ENCODE data around the gene TSPAN18.

Gene TSPAN18

DNA sequence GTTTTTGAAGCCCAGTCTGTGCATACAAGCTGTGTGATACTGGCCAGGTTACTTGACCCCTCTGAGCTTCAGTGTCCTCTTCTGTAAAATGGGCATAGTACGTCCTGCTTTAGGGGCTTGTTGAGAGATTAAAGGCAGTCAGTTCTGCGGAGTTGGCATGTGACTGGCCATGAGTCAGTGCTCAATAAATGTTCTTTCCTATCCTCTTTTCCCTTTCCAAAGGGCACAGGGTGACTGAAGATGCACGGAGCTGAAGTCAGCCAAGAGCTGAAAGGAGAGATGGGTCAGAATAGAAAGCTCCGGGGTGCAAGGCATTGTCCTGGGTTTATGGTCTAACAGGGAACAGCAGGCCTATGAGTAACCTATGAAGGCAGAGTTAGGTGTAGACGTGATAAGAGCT is 175.0 kb downstream of the TSPAN18 start:
- no peak for DNase-seq

GRCh38 chr11:44903035-44903434 is 176.3 kb downstream of the TSPAN18 start:
- no peak for DNase-seq

DNA sequence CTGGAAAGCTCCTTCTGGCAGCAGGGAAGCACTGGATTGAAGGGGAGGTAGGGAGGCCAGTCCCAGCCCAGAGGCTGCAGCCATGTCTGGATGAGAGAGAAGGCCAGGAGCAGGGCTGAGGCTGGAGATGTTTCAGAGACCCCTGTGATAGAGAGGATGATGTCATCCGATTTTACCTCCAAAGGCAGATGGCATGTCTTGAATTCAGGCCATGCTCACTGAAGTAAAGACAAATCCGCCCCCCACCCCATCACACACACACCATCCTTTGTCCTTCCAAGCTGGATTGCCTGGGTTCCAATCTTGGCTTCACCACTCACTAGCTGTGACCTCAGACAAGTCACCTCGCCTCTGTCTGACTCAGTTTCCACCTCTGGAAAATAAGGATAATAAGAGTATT is 176.8 kb downstream of the TSPAN18 start:
- DNase-seq: no peak

DNA sequence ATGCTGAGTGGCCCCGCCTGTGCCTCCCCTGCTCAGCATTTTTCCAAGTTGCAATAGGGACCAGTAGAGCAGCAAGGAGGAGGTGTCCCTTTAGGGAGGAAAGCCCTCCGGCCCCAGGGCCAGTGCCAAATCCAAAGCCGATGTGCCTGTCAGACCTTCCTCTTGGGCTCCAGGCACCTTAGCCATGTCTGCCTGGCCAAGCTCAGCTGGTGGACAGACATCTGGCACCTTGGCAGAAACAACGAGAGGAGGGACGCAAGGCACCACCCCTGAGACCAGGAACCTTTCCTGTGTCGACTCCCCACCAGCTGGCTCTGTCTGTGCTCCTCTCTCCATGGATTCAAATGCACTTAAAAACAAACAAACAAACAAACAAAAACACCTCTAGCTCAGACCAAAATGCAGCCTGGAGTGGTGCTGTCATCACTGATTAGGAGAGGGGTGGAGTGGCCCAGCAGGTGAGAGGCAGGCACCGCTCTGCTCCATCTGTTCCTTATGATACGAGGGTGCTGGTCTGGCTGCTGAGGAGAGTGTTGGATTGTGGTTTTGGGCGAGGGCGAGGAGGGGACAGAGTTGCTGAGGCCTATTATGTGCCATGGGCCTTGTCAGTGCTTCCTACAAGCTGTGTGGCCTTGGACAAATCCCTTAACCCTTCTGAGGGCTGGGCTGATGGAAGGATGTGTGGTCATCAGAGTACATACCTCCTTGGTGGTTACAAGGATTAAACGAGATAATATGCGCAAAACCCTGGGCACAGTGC is 177.7 kb downstream of the TSPAN18 start:
- DNase-seq: no peak

GRCh38 chr11:44905131-44905866 is 178.5 kb downstream of the TSPAN18 start:
- DNase-seq: no peak

GRCh38 chr11:44906649-44907048 is 179.9 kb downstream of the TSPAN18 start:
- no peak for DNase-seq

GRCh38 chr11:44909557-44909956 is 182.8 kb downstream of the TSPAN18 start:
- no peak for DNase-seq

DNA sequence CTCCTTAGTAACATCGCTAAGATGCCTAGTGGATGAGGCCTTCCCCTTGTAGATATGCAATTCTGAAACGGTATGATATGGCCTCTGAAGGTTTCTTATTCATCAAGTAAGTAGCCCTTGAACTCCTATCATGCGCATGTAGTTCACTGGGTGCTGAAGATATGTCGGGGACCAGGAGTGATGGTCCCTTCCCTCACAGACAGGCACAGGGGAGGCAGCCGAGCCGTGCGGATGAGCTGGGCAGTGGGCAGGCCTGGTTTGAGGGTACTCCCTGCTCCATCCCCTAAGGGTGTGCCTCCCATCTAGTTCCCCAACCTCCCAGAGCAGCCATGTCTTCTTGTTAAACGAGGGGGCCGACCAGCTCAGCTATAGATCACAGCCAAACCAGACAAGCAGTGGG is 183.8 kb downstream of the TSPAN18 start:
- DNase-seq: no peak

GRCh38 chr11:44911029-44911814 is 184.5 kb downstream of the TSPAN18 start:
- peak; percentile 83 for DNase-seq

DNA sequence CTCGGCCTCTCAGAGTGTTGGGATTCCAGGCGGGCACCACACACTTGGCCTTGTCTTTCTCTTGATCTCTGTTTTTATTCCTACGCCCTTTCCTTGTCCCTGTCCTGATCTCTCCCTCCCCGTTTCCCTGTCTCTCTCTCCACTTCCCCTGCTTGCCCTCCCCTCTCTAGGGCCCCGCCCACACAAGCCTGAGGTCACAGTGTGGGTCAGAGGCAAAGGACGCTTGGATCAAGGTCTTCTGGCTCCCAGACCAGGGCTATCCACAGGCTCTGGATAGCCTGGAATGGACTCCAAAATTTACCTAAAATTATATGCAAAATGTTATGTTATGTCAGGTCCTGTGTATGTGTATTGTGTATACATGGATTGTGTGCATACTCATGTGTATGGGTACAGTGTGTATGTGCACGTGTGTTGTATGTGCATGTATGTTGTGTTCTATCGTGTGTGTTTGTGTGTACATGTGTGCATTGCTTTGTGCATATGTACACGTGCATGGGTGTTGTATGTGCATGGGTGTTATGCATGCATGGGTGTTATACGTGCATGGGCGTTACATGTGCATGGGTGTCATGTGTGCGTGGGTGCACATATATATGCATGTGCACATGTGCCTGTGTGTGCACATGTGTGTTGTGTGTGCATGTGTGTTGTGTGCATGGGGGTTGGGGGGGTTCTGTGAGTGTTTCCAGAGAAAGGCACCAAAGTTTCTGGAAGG is 185.7 kb downstream of the TSPAN18 start:
- DNase-seq: no peak

GRCh38 chr11:44913502-44913901 is 186.7 kb downstream of the TSPAN18 start:
- DNase-seq: no peak

GRCh38 chr11:44914105-44914504 is 187.3 kb downstream of the TSPAN18 start:
- no peak for DNase-seq

GRCh38 chr11:44915004-44915403 is 188.2 kb downstream of the TSPAN18 start:
- DNase-seq: no peak

DNA sequence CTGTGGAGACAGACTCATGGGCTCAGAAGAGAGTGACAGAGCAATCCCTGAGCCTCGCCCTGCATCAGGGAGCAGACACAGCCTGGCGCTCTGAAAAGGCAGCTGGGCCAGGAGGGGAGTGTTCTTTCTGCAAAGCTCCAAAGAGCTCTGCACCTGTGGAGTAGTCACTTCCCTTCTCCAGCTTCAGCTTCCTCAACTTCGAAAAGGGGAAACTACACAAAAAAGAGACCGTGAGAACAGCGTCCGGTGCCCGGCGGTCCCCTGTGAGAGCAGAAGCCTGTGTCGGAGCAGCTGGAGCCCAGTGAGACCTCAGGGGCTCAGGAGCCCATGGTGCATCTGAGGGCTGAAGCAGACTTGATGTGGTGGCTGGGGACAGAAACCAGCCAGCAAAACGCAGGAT is 188.9 kb downstream of the TSPAN18 start:
- no peak for DNase-seq

DNA sequence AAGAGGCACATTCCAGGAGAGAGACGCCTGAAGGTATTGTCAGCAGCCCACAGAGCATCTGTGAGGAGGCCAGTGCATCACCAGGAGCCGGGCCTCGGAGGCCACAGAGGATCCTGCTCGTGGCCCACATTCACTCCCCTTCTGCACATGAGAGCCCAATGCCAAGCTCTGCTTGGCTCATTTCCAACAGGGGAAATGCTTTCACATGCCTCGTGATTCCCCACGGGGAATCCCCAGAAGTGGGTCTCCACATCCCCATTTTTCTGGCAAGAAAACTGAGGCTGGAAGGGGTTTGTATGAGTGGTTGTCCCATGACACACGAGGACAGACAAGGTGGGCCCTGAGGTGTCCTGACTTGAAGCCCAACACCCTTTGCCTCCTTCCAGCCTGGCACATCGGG is 189.6 kb downstream of the TSPAN18 start:
- no peak for DNase-seq

GRCh38 chr11:44916801-44917385 is 190.1 kb downstream of the TSPAN18 start:
- DNase-seq: no peak

- no peak for DNase-seq
Observed at GRCh38 chr11:44917741-44918140, 191.0 kb downstream of the TSPAN18 start.

DNA sequence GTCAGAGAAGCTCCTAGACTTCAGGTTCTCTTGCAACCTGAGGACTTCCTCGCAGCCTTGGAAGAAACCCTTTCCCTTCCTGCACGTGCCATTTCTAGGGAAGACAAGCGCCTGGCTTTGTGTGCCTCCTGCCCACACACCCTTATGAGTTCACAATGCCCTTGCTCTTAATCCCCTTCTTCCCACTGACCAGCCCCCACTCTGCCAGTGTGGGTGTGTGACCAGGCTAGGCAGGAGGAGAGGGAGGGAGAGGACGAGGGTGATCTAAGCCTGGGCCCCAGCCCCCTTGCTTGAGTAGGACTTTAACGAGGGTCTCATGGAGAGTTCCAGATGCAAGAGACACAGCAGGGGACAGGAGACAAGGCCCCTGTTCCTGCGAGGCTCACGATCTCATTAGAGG is 193.7 kb downstream of the TSPAN18 start:
- no peak for DNase-seq

DNA sequence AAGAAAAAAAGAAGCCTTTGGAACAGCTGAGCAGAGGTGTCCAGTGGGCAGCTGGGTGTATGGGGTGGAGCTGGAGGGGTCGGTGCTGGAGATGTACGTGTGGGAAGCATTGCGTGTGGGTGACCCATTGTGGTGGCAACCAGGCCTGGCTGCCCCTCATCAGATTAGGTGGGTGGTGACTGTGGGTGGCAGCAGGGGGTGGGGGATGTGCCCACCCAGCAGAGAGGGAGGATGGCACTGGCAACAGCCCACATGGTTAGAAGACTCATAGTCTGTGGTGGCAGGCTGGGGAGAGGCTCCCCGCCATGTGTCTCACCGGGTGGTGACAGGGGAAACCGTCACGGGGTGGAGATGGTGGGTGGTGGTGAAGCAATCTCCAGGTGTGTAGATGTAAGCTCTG is 196.4 kb downstream of the TSPAN18 start:
- no peak for DNase-seq

GRCh38 chr11:44923806-44924205 is 197.0 kb downstream of the TSPAN18 start:
- DNase-seq: no peak

DNA sequence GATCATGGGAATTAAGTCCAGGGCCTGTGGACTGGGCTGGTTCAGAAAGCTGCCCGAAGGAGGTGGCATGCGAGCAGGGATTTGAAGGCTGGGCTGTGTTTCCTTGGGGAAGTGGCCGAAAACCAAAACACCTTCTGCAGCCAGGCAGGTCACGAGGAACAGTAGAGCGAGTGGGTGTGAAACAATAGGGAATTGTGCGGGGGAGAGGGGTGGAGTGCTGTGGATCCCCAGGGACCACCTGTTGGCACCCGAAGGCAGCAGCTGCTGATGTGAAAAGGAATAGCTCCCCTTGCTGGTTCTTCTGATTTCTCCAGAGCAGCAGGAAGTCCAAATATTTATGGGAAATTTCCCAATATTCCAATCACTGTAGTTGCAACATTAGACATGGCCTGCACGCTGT is 199.3 kb downstream of the TSPAN18 start:
- no peak for DNase-seq

DNA sequence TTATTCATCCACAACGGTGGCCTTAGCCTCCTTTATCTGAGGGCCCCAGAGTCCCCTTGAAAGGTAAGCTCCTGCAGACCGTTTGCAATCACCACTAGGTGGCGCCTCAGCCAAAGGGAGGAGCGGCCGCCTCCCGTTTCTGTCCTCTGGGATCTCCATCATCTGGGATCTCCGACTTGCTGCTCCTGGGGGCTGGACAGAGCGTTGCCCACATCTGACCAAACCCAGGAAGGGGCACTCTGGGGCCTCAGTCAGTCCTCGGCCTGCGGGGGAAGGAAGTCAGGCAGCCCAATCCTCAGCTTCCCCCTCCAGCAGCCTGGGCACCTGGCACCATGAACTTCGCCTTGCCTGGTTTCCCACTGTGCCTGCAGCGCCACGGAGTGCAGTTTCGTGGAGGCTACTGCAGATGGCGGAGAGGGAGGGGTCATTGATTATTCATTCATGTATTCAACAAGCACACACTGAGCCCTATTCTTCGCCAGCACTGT is 200.5 kb downstream of the TSPAN18 start:
- peak; percentile 54 for DNase-seq
